Effector CD8-positive, alpha-beta T cell (primary cell): ENCODE measurements around the gene YPEL3.
"Not testable (repeated sequence)": the region's sequence is repeated elsewhere in the genome, so short reads cannot be mapped to it uniquely, and the experiment has no call there.

Experiments
- DNase-seq: peaks from one replicate; lab custom pipeline; 2025; lab: John Stamatoyannopoulos, UW

The YPEL3 gene

DNA sequence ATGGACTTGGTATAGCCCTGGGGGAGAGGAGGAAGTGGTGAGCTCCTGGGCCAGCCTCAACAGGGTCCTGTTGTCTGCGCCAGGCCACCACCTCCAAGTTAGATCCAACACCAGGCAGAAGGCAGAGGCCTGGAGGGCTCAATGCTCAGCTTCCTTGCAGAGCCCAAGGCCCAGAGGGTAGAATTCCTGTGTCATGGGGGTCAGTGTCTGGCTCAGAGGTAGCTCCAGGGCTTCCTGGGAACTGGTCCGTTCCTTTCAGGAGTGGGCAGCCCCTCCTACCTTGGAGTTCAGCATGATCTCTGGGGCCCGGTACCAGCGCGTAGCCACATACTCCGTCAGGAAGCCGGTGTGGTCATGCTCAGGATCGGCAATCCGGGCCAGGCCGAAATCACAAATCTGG, 21.8 kb upstream of the YPEL3 start:
- DNase-seq = no peak

DNA sequence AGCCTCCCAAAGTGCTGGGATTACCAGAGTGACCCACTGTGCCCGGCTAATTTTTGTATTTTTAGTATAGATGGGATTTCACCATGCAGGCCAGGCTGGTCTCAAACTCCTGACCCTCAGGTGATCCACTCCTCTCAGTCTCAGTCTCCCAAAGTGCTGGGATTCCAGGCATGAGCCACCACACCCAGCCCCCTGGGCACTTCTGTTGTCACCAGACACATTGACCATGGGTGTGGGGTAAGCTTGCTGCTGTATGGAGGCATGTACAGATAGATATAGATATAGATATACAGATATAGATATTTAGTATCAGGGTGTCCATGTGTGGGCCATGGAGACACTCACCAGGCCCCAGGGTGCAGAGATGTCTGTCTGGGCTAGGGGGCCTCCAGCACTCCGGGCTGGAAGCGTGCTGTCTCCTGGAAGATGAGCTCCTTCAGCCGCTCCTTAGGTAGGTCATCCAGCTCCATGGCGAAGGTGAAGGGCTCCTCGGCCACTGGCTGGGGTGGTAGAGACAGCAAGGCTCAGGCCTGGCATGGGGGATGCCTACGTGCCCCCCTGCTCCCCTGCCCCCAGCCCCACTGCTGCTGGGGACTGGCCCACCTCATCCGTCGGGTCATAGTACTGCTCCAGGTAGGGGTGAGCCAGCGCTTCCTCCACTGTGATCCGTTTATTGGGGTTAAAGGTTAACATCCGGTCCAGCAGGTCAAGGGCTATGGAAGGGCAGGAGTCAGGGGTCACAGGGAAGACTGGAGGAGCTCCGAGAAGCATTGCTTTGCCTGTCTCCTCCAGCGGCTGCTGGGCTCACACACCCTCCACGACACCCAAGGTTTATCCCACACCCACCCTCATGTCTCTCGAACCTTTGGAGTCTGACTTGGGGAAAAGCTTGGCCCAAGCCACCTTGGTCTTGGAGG, 20.5 kb upstream of the YPEL3 start:
- DNase-seq = no peak

DNA sequence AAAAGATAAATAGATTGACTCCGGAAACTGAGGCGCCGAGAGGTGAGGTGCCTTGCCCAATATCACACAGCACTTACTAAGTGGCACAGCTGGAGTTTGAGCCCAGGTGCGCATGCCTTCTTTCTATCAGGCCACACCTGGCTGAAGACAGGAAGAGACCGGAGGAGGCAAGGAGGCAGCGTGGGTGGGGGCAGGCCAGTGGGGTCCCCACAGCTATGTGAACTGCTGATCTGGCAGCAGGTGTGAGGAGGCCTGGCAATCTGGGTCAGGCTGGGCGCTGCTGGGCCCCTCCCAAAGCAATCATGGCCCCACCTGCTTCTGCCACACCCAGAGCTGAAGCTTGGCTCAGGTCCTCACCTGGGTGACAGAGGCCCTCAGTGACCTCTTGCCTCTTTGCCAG, 19.2 kb upstream of the YPEL3 start:
- no peak for DNase-seq

DNA sequence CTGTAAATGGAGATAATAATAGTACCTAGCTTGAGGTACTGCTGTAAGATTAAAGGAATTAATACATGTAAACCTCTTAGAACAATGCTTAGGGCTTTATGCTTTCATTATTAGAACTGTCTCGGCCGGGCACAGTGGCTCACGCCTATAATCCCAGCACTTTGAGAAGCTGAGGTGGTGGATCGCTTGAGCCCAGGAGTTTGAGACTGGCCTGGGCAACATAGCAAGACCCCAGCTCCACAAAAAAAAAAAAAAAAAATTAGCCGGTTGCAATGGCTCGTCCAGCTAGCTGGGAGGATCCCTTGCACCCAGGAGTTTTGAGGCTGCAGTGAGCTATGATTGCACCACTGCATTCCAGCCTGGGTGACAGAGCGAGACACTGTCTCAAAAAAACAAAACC, 18.8 kb upstream of the YPEL3 start:
- DNase-seq = not testable (repeated sequence)

DNA sequence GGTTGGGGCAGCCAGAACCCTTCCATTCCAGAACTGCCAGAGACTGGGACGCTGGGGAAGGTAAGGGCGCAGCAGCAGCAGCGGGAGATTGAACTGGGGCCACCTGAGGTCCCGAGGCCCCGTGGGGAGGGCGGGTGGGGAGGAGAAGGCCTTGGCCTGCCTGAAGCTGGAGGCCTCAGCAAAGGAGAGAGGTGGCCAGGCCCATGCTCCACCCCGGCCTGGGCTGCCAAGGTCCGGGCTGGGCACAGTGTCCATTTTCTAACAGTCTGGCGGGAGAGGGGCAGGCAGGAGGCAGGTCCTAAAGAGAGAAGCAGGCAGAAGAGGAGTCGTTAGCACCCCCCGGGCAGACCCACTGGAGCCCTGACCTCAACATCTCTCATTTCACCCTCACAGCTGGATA, 18.4 kb upstream of the YPEL3 start:
- no peak for DNase-seq

DNA sequence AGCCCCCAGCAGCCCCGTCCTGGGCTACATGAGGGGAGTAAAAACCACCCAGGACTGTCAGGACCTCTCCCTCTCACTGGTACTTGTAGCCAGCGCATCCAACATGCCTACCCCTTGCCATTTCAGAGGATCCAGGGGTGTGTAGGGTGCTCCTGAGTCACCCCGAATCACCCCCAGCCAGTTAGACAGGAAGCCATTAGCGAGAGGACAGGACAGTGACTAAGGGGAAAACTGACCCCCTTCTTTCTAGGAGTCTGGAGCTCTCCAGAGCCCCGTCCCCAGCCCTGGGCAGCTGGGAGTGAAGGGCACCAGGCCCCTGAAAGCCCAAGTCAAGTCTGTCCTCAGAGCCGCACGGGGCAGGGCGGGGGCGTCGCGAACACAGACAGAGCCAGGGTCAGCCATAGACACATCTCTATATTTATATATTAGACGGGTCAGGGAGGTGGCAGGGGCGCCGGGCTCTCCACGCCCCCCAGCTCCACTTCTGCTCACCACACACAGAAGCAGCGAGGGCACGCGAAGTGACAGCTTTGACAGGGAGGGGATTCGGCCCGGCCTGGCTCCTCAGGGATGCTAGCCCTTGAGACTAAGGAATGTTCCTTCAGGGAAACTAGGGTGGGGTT, 17.8 kb upstream of the YPEL3 start:
- no peak for DNase-seq

DNA sequence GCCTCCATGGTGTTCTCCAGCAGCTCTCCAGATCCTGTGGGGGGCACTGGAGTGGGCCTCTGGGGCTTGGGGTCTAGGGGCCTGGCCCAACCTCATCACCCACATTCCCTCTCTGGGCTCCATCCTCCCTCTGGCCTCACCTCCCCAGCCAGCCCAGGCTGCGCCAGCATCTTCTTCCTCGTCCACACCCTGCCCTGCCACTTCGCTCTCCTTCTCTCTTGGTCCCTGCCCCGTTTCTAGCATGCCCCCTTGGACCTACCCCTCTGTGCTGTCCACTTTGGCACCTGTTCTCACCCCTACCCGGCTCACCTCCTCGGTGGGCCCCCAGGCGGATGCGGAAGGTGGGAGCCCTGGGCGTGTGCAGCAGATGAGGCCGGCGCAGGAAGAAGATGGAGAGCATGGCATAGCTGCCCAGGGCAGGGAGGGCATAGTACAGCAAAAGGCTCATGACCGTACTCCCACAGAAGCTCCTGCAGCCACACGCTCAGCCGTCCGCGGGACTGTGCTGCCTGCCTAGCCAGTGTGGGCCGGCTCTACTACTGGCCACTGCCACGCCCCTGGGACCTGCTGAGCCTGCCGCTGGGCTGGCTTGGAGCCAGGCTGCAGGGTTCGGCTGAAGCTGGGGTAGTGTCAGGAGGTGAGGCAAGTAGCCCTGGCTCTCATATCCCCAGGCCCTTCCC, 17.2 kb upstream of the YPEL3 start, which contains the start of gene GDPD3:
Gene GDPD3 (minus strand): TSS at position 507 of the 680 bp plus-strand sequence. CDS start 59 bp downstream, at position 448.
- no peak for DNase-seq

DNA sequence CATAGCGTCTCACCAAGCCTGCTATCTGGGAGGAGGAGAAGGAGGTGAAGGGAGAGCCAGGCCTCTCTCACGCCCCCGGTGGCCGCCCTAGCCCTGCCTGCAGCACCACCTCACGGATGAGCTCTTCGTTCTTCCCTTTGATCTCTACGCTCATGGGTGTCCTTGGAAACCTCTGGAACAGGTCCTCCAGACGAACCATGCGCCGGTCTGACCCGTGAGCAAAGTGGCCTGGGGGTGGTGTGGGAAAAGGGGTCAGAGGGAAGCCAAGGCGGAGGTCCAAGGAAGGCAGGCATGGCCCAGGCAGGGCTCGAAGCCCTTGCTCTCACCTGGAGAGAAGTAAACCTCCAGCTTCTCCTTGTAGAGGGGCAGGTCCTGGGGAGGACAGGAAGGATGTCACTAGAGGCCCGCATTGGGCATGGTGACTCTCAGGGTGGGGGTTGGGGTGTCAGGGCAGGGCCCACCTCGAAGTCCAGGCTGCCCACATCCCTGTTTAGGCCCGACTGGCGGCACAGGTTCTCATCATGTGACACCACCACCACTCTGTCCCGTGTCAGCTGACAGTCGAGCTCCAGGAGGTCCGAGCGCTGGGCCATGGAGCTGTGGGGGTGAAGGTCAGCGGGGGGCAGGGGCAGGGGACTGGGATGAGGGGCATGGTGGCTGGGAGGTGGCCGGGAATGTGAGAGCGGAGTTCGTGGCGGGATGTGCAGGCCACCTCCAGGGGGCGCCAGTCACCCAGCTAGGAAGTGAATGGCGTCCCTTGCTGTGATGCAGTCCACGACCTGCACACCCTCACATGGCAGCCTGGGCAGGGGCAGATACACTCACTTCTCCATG, 16.4 kb upstream of the YPEL3 start:
- DNase-seq = peak; percentile 24

DNA sequence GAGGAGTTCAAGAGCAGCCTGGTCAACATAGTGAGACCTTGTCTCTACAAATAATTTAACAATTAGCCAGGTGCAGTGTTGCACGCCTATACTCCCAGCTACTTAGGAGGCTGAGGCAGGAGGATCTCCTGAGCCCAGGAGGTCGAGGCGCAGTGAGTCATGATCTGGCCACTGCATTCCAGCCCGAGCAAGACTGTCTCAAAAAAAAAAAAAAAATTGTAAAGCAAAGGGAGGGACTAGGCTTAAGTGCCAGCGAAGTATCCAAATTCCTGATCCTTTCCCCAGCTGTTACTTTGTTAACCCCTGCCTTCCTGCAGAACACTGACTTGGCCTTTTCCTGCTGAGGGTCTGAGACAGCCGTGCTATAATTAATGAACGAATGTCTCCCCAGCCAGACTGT, 14.6 kb upstream of the YPEL3 start:
- DNase-seq = no peak

DNA sequence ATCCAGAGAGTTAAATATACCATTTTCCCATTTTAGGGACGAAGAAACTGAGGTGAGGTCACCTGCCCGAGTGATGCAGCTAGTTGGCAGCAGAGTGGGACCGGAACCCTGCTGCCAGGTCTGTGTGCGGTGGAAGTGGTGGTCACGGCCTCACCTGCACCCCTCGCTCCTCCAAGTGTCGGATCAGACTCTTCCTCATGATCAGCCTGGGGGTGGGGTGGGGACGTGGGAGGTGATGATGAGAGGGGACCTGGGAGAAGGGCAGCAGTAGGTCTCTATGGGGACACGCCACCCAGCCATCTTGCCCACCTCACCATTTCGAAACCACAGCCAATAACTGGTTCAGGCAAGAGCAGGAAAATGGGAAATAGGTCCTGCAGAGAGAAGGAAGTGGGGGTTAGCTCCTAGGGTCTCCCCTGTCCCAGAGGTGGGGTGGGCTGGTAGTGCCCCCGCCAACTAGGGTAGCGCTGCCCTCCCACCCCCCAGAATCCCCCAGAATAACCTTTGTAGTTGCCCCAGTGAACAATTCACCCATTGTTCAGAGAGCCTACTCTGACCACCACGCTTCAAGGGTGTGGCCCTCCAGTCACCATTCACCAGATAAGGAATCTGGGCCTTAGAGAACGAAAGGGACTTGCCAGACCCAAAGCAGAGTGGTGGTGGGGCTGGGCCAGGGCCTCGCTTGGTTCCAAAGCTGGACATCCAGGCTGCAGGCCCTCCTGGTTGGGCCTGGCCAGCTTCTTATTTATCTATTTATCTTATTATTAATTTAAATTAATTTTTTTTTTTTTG, 12.2 kb upstream of the YPEL3 start:
- no peak for DNase-seq

DNA sequence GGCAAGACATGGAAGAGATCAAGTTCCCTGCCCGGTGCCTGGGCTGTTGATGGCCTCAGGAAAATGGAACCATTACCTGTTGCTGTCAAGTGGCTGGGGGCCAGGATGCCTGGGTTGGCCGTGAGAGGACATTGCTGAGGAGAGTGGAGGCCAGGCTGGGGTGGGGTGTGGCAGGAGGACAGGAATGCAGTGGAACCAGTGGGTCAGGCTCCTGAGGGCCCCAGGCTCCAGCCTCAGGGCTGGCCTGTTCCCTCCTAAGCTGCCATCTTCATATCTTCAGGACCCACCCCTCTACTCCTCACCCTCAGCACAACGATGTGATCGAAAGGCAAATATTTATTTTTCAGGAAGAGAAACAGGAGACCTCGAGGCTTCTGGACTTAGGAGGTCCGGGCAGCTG, 8.5 kb upstream of the YPEL3 start:
- no peak for DNase-seq

DNA sequence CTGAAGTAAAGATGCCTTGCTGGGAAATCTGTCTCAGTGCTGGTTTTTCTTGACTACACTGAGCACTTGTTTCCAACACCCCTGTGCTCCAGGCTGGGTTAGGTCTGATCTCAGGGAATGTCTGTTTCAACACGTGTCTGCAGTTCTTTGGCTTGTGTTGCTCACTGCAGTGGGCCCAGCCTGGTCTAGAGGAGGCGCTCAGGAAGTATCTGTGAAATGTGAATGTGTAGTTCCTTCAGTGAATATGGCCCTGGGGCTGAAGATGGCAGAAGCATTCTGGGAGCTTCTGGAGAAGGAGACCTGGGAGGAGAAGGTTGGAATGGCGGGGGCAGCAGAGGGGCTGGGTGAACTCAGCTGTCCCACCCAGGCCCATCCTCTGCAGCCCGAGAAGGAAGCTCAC, 8.1 kb upstream of the YPEL3 start:
- DNase-seq = no peak

DNA sequence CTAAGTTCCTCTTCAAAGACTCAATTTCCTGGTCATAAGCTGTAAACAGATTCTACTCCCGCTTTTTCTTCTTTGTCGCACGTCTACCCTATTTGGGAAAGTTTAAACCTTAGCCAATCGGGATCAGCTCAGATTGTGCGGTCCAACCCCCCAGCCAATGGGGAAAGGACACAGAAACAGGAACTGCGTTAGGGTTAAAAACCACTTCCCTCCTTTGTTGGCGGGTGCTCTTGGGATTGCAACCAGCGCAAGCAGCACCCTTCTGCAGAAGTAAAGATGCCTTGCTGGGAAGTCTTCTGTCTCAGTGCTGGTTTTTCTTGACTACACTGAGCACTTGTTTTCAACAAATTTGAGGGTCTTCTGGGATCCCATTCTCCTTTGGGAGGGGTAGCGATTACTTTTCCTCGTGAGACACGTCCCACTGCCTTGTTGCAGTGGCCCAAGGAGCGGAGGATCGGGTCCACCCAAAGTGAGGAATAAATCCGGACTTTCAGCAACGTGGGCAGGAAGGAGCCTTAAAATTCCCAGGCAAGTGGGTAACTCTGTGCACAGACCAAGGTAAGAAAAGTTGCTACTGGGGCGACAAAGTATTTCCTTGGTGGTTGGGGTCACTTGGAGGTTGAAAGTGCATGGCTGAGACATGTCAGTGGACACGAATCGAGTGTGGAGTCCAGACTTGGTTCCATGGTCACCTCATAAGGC, 1.0 kb upstream of the YPEL3 start:
- no peak for DNase-seq

DNA sequence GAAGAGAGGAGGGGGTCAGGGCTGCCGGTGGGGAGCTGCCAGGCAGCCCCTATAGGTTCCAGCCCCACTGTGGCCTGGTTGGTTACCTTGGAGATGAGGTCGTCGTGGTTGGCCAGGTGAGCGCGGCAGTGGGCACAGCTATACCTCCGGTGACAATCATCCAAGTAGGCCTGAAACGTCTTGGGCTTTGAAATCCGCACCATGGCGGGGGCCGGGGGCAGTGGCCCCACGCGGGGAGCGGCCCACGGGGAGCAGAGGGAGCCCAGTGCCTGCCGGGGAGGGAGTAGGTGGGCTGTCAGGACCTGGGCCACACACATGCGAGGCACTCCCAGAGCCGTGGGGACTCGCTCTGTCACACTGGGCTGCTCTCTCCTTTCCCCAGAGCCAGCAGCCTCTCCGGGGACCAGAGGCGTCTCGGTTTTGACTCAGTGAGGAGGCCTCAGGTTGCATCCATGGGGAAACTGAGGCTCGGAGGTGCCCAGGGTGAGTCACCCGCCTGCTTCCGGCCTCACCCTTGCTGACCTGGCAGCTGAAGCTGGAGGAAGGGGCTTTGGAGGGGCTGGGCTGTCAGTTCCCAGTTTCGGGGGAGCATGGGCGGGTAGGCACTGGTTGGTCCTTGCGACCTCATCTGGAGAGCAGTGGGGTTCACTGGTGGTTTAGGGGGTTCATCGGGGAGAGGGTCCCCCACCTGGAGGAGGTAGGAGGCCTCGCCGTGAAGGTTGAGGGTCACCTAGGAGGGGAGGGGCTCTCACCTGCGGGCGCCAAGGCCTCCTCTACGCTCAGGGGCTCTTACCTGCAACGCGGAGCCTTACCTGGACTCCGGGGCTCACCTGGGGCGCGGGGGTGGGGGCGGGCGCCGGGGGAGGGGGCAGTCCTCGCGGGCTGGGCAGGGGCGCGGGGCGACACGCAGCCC, 591 bp downstream of the YPEL3 start:
- no peak for DNase-seq

DNA sequence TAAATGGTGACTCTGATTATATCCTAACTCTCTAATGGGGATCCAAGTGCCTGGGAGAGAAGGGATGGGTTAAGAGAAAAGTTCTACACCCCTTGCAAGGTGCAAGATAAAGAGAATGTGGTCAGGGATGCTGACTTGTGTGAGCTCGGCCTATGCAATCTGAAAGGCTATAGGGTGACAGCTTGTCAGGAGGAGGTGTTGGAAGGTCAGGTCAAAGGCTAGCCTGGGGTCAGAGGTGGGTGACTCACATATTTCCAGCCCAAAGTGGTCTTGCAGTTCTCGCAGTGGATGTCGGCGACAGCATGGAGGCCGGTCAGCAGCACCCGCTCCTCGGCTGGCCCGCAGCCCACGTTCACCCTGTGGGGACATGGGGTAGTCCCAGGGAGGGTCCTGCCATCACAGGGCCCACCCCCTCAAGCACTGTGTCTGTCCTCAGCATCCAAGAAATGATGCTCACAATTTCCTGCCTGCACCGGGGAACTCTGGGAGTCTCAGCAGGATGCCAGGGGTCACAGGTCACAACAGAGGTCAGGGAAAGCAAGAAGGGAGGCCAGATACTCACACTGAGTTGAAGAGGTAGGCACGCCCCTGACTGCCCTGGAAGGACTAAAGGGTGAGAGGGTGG, 1.4 kb downstream of the YPEL3 start:
- no peak for DNase-seq

DNA sequence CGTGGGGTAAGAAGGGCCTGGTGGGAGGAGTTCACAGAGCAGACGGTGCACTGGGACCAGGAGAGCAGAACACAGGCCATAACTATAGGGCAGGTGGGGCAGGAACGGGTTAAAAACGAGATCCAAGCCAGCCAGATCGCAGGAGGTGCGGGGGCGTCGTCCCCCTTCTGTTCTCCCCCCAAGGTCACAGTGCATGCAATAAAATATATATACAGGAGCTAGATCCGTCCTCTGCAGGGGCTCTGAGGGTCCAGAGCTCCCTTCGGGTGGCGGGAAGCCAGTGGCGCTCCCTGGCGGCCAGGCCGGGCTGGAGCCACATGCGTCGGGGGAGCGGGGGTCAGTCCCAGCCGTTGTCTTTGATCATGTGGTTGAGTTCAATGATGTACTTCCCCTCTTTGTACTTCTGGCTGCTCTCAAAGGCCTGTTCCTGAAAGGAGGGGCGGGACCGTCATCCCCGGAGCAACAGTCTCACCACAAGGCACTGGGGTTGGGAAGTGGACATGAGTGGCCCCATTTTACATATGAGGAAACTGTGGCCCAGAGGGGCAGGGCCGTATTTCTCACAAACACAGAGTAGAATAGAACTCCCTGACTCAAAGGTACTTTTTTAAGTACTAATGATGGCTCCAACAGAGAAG, 3.5 kb downstream of the YPEL3 start:
- peak; percentile 41 for DNase-seq

DNA sequence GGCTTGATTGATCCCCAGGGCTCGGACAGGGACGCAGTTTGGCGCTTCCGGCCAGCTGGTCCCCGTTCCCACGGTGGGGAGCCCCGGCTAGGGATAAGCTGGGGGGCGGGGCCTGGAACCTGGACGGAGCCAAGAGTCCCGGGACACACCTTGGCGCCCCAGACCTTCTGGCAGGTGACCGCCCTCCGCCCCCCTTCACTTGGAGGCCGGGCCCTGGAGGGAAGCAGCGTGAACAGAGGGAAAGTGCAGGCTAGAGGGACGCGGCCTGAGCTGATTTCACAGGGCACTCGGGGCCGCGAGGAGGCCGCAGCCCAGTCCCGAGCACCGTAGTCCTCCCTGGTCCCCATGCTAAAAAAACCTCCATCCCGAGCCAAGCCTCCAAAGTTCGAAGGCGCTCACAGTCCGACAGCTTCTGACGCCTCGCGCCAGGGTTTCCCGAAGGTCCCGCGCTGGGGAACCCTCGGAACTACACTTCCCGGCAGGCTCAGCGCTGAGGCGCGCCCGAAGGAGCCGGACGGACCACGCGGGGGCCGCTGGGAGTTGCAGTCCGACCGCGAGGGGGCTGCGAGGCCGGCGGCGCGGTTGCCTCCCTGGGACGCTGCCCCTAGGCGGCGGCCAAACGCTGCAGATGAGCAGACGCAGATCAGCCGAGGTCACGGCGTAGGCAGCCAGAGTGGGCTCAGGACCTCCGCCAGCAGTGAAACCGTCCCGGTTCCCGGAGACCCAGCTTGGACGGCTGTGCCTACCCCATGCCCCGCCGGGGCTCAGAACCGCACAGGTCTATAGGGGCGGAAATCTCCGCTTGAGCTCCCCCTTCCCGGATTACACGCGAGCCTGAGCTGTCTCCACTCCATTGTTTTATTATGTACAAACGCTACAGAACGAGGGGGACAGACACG, 4.3 kb downstream of the YPEL3 start, which contains the start of gene TBX6:
Gene TBX6 (minus strand): TSS at position 451 of the 899 bp plus-strand sequence. CDS start 731 bp downstream, outside the sequence.
- DNase-seq = peak; percentile 89
